Measurements from ENCODE around the gene RNASEH2A. TPM values are rescaled to one million over a fixed set of nuclear protein-coding genes. Genes with fewer than 3 reads are reported as not detected.

The RNASEH2A gene
- total RNA-seq, 2 donors from 2014 or later: 8.8 to 44.8 TPM

GRCh38 chr19:12859546-12859945 lies 53.2 kb downstream of the RNASEH2A start:
- Histone ChIP-seq H3K9ac (ENCODE audit: low read depth in 2 of 2, low read length in 2 of 2) (no peak overlapping the region), H3K36me3 (no peaks in the 10 kb centered on the region), H3K27ac (no peak overlapping the region), H3K4me3 (no peak overlapping the region), H3K4me1 (no peaks in the 10 kb centered on the region), H3K9me3 (no peaks in the 10 kb centered on the region), H3K27me3 (no peaks in the 10 kb centered on the region)
- DNase-seq: no peak
- intact Hi-C loops (cut with DNase I): no loop called here
- TF ChIP-seq CTCF (IDR thresholded peaks at IDR 0.05): no peak

Small RNA genes lying within 50 kb of the gene (microRNA-seq; reads per million reads assigned to microRNA genes)
- not detected for gene MIR5684
- not detected for gene MIR6794

Other genes starting within 250 kb of the RNASEH2A start
- gene ZNF490, start 195.8 kb upstream of the RNASEH2A start, total RNA-seq: 1 to 10 TPM; 6.2 to 7.5 TPM
- 10 to 100 TPM; 17.9 to 20.5 TPM for gene ZNF791, start 195.7 kb upstream of the RNASEH2A start, total RNA-seq
- 10 to 100 TPM; 51.7 to 67.4 TPM for gene MAN2B1, start 139.8 kb upstream of the RNASEH2A start, total RNA-seq
- gene WDR83, start 139.8 kb upstream of the RNASEH2A start, total RNA-seq: 10 to 100 TPM in 1 of 2 donors, 1 to 10 TPM in 1; 7.3 to 17.9 TPM
- gene DHPS, start 124.7 kb upstream of the RNASEH2A start, total RNA-seq: 10 to 100 TPM; 66.2 to 87.5 TPM
- gene GNG14, start 118.6 kb upstream of the RNASEH2A start, total RNA-seq: not detected
- gene FBXW9, start 110.0 kb upstream of the RNASEH2A start, total RNA-seq: 10 to 100 TPM in 1 of 2 donors, 1 to 10 TPM in 1; 6.5 to 10.3 TPM
- 10 to 100 TPM; 46.7 to 65.5 TPM for gene TNPO2, start 82.7 kb upstream of the RNASEH2A start, total RNA-seq
- 100 to 1,000 TPM; 130 to 217 TPM for gene TRIR, start 71.9 kb upstream of the RNASEH2A start, total RNA-seq
- gene GET3, start 69.1 kb upstream of the RNASEH2A start, total RNA-seq: 10 to 100 TPM; 53.6 to 77.2 TPM
- 10 to 100 TPM; 12.1 to 22.6 TPM for gene BEST2, start 54.8 kb upstream of the RNASEH2A start, total RNA-seq
- gene HOOK2, start 31.0 kb upstream of the RNASEH2A start, total RNA-seq: 10 to 100 TPM; 54.8 to 72.0 TPM
- gene JUNB, start 15.1 kb upstream of the RNASEH2A start, total RNA-seq: 100 to 1,000 TPM; 113 to 173 TPM
- 100 to 1,000 TPM; 347 to 417 TPM for gene PRDX2, start 4.8 kb upstream of the RNASEH2A start, total RNA-seq
- 10 to 100 TPM in 1 of 2 donors, 1 to 10 TPM in 1; 6.5 to 18.5 TPM for gene THSD8, start 4.5 kb upstream of the RNASEH2A start, total RNA-seq
- gene RTBDN, start 28.0 kb downstream of the RNASEH2A start, total RNA-seq: under 1 TPM in 1 of 2 donors, not detected in 1; 0.35 TPM
- gene MAST1, start 31.9 kb downstream of the RNASEH2A start, total RNA-seq: 1 to 10 TPM in 1 of 2 donors, under 1 TPM in 1; 0.42 to 1.4 TPM
- gene DNASE2, start 74.9 kb downstream of the RNASEH2A start, total RNA-seq: 10 to 100 TPM; 29.0 to 33.5 TPM
- under 1 TPM in 1 of 2 donors, not detected in 1; 0.25 TPM for gene KLF1, start 80.6 kb downstream of the RNASEH2A start, total RNA-seq
- gene GCDH, start 84.6 kb downstream of the RNASEH2A start, total RNA-seq: 10 to 100 TPM; 21.1 to 39.2 TPM
- gene SYCE2, start 112.7 kb downstream of the RNASEH2A start, total RNA-seq: under 1 TPM in 1 of 2 donors, not detected in 1; 0.32 TPM
- 100 to 1,000 TPM in 1 of 2 donors, 10 to 100 TPM in 1; 46.9 to 111 TPM for gene FARSA, start 127.1 kb downstream of the RNASEH2A start, total RNA-seq
- gene CALR, start 132.0 kb downstream of the RNASEH2A start, total RNA-seq: 1,000 to 10,000 TPM in 1 of 2 donors, 100 to 1,000 TPM in 1; 682 to 1,848 TPM
- gene RAD23A, start 139.3 kb downstream of the RNASEH2A start, total RNA-seq: 100 to 1,000 TPM in 1 of 2 donors, 10 to 100 TPM in 1; 78.5 to 121 TPM
- gene GADD45GIP1, start 150.6 kb downstream of the RNASEH2A start, total RNA-seq: 10 to 100 TPM; 16.1 to 41.9 TPM
- under 1 TPM; 0.19 to 0.27 TPM for gene DAND5, start 163.0 kb downstream of the RNASEH2A start, total RNA-seq
- gene NFIX, start 188.9 kb downstream of the RNASEH2A start, total RNA-seq: 10 to 100 TPM; 70.9 to 73.8 TPM

Data from colonic mucosa (tissue), 4 donors.